Left forelimb (tissue), 1 donor: ENCODE data around the gene MYH15.

ENCODE experiments used
- DNase-seq: peaks from one replicate; pipeline ENCODE4 v3.0.0-alpha.2; 2018; ENCODE audit warnings: low spot score

MYH15 gene

DNA sequence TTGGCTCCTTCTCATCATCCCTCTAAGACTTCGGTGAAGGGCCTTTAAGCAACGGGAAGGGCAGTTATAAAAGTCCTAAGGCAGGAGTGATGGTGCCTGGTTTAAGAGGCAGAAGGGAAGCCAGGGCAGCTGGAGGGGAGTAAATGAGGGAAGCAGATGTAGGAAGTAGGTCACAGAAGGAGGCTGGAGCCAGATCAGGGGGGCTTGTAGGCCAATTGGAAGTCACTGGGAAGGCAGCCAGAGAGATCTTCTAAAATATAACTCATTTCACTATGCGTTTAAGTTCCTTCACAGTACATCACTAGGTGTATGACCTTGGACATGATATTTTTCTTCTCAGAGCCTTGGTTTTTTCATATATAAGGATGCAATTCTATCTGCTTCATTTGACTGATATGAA, 94.7 kb downstream of the MYH15 start:
- DNase-seq, result no peak

GRCh38 chr3:108414007-108414406, 96.4 kb downstream of the MYH15 start:
- no peak for DNase-seq

- DNase-seq, result no peak
Observed at GRCh38 chr3:108412121-108412750, 98.2 kb downstream of the MYH15 start.

DNA sequence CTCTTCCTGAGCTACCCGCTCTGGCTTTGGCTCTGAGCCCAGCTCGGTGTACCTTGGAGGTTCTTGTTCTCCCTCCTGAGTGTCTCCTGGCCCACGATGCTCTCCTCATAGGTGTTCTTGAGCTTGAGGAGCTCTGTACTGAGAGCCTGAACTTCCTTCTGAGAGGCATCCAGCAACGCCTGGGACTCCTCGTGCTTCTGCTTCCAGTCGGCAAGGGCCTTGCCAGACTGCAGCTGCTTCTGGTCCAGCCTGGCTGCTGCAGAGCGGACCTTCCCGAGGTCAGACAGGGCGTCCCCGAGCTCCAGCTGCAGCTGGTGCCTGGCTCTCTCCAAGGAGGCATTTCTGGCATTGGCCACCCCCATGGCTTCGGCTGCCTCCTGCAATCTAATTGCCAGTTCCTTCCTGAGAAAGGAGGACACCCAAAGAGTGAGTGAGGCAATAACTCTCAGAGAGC, 99.8 kb downstream of the MYH15 start:
- no peak for DNase-seq

- DNase-seq, result no peak
Observed at GRCh38 chr3:108409800-108410178, 100.6 kb downstream of the MYH15 start.

- DNase-seq, result no peak
Observed at GRCh38 chr3:108408883-108409799, 101.3 kb downstream of the MYH15 start.

GRCh38 chr3:108407886-108408285, 102.5 kb downstream of the MYH15 start:
- no peak for DNase-seq

- no peak for DNase-seq
Observed at GRCh38 chr3:108406661-108407206, 103.7 kb downstream of the MYH15 start.

DNA sequence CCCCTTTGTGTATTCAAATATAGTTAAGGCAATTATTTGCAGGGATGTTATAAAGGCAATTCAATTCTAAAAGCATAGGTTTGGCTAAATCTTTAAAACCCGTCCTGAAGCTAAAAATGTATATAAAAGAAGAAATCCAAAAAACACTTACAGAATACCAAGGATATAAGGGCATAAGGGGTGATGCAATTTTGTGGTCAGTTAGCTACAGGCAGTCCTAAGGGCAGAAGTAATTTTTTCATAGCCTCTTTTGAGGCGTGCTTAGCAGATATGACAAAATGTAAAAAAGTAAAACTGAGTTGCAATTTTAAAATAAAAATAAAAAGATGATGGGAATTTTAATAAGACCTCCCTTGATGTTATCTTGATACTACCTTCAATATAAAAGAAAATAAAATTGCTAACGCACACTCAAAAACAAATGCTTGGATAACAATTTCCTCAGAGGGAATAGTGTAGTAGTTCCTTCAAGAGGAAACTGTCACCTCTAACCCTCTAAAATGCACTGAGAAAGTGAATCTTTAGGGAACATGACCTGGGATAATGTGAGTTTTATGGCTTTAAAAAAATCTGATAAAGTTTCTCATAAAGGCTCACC, 104.2 kb downstream of the MYH15 start:
- no peak for DNase-seq

GRCh38 chr3:108404368-108404767, 106.0 kb downstream of the MYH15 start:
- DNase-seq, result no peak

- DNase-seq, result no peak
Observed at GRCh38 chr3:108403686-108404345, 106.6 kb downstream of the MYH15 start.

DNA sequence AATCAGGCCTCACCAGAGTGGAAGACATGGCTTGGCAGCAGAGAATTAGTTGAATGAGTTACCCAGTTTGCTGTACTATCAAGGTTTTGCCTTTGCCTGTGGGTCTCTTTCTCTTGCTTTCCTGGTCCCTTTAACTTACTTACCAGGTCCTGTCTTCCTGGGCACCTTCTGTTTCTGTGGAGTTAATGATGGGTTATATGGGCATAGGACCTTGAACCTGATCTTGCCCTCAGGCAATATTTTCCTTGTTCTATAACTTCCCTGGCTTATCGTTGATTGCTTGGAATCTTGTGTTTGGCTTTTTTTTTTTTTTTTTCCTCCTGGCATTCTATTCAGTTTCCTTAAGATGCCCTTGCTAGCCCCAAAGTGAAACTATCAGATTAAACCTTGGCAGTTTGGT, 107.2 kb downstream of the MYH15 start:
- DNase-seq, result no peak

DNA sequence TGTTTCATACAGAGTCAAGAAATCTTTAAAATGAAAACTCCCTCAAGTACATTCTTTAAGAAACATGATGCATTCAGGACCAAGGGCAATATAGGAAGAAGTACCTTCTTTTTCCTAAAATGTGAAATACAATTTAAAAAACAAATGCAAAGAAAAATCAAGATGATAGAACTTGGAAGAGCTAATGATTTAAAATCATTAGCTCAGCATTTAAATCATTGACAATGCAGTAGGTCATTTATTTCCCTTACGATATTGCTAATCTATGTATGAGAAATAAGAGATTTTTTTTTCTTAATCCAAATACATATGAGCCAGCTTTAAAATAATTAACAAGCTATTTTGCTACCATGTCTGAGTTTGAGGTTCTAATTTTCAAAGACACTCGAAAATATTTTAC, 108.6 kb downstream of the MYH15 start:
- DNase-seq, result no peak

GRCh38 chr3:108398510-108398909, 111.9 kb downstream of the MYH15 start:
- no peak for DNase-seq

DNA sequence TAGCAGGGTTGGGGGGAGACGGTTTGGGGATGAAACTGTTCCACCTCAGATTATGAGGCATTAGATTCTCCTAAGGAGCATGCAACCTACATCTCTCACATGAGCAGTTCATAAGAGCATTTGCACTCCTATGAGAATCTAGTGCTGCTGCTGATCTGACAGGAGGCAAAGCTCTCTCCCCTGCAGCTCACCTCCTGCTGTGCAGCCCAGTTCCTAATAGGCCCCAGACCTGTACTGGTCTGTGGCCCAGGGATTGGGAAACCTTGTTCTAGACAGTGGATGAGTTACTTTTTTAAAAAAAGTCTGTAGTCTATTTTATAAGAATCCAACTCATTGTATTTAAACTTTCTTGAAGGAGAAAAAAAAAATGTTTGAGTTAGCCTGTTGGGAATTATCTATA, 114.1 kb downstream of the MYH15 start:
- no peak for DNase-seq

- no peak for DNase-seq
Observed at GRCh38 chr3:108394563-108394962, 115.8 kb downstream of the MYH15 start.

GRCh38 chr3:108394016-108394415, 116.4 kb downstream of the MYH15 start:
- DNase-seq, result no peak

- no peak for DNase-seq
Observed at GRCh38 chr3:108393128-108393900, 117.1 kb downstream of the MYH15 start.

GRCh38 chr3:108391917-108392593, 118.3 kb downstream of the MYH15 start:
- DNase-seq, result no peak

GRCh38 chr3:108389372-108389771, 121.0 kb downstream of the MYH15 start:
- no peak for DNase-seq
